Measurements from ENCODE around the gene PLA2G3.
"Not testable (repeated sequence)": the region's sequence is repeated elsewhere in the genome, so short reads cannot be mapped to it uniquely, and the experiment has no call there.

Gene PLA2G3

DNA sequence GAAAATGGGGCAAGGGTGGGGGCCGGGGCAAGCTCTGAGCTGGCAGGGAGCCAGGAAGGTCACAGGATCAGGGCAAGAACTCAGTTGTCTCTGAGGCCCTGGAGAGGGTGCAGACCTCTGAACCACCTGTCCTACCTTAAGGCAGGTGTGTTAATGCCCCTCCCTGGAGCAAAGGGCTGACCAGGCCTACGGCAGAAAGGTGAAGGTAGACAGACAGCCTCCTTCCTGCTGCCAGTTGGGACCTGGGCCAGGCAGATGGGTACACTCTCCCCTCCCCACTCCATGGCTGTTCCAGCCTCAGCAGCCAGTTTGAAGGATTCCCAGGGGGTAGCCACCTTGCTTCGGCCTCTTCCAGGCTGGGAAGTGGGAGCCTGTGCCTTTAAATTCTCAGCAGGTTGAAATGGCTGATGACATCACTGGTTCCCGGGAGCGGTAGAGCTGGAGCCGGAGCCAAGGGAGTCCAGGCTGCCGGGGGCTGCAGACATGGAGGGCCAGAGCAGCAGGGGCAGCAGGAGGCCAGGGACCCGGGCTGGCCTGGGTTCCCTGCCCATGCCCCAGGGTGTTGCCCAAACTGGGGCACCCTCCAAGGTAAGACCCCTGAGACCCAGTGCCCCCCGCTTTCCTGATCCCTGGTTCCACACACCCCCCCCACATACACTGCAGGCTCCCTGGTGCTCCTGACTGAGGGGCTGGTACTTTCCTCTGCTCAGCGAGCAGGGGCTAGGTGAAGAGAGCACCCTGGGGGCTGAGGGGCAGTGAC, 17.6 kb downstream of the PLA2G3 start, which contains the start of gene INPP5J:
Gene INPP5J, plus strand, starts transcription at position 435 of the 760 bp plus-strand sequence. Its CDS starts 49 bp downstream, at position 484.
- peak; percentile 15 for DNase-seq

DNA sequence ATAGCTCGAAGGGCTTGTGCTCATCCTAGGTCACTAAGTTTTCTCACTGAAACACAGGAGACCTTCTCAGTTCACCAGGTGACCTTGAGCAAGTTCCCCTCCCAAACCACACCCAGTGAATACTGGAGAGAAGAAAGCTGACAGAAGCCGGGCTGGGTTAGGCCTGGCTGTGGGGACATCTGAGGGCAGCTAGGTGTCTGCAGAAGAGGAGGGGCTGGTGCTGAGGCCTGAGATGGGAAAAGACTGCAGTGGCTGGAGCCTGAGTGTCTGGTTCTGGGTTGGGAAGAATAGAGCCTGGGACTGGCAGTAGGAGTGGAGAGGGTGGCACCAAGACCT, 18.1 kb downstream of the PLA2G3 start:
- DNase-seq = no peak

DNA sequence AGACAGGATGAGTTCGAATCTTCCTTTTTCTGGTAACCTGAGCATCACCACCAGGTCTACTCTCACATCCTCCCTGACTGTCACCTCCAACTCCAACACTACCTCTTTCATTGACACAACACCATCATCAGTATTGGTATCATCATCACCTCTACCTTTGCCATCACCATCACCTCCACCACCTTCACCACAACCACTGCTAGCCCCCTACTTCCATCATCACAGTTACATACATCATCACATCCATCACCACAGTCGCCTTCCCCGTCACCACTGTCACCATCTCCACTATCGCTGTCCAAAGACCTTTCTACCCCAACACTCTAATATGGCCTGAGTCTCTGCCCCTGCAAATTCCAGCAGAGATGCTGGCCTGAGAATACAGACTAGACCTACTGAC, 18.9 kb downstream of the PLA2G3 start:
- DNase-seq = no peak

DNA sequence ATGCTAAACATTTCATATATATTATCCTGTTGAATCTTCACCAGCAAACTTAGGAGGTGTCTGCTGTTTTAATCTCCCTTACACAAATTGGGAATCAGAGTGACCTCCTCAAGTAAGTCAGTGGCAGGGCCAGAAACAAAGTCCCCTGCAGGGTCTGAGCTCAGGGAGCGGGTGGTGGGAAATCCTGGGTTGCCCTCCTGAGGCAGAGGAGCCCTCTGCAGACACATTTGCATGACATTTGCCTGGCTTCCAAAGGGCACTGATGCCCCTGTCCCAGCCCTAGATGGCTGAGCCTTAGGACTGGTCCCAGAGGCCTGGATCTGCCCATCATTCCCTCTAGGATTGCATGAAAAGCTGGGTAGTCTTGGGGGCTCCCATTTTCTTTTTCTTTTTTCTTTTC, 19.7 kb downstream of the PLA2G3 start:
- DNase-seq = no peak

DNA sequence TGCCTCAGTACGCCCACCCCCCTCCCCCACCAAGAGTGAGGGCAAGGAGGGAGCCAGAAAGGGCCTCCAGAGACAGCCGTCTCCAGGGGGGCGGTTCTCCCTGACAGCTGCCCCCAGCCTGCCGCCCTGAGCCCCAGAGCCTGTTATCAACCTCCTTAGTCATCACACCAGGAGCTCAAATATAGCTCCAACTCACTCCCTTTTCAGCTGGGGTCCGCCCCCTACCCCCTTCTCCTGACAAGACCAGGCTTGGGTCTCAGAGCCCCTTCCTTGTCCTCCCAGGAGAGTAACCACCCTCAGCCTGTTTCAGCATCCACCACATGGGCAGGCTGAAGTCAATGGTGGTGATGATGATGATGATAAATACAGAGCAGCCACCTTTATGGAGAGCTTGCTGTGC, 20.1 kb downstream of the PLA2G3 start:
- DNase-seq = no peak

DNA sequence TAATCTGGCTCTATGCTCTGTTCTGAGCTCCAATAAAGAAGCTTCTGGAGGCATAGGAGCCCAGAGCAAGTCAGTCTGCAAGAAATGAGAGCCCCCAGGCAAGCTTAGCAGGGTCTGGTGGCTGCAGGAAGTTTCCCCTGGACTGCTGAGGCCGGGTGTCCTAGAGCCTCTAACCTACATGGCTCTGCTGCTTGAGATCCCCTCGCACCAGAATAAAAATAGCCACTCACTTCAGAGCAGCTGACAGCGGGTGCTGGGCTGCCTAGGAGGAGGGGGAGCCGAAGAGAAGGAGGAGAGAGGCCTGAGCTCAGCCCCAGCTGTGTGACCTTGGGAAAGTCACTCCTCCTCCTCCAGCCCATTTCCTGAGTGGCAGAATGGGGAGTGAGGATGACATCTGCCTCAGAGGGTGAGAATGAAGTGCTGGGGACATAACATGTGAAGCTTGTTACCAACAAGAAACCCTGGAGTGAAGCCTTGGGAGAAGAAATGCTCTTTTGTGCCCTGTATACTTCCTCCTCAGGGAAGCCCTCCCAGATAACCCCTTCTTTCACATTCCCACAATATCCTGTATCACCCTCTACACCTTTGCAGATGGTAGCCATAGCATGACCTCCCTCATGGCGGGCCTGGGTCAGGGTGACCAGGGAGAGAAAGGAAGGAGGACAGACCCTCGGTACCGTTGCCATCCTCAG, 21.1 kb downstream of the PLA2G3 start:
- DNase-seq = no peak

DNA sequence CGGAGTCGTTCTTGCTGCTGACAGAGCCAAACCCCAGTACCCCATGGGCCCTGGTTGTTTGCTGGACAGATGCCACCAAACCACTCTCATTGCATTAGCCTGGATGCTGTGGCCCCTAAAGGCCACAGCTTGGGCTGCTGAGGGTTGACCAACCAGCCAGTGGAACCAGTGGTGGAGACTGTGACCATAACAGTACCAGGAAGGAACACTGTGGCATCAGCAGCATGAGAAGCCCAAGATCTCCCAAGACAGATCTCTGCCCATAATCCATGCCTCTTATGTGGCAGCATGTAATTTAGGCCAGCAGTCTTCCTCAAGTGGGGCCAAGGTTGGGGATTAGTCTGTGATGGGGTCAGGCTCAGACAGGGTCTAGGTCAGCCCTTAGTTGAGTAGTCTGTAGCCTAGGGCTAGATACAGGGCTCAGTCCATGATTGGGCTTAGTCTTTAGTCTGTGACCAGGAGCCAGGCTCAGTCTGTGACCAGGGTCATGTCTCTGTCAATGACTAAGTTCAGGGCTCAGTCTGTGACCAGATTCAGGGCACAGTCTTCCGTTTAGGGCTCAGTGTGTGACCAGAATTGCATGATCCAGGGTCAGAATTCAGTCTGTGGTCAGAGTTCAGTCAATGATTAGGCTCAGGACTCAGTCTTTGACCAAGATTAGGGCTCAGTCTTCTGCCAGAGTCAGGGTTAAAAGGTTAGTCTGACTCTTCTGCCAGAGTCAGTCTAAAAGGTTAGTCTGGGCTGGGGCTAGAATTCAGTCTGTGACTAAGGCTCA, 22.1 kb downstream of the PLA2G3 start:
- DNase-seq = no peak

DNA sequence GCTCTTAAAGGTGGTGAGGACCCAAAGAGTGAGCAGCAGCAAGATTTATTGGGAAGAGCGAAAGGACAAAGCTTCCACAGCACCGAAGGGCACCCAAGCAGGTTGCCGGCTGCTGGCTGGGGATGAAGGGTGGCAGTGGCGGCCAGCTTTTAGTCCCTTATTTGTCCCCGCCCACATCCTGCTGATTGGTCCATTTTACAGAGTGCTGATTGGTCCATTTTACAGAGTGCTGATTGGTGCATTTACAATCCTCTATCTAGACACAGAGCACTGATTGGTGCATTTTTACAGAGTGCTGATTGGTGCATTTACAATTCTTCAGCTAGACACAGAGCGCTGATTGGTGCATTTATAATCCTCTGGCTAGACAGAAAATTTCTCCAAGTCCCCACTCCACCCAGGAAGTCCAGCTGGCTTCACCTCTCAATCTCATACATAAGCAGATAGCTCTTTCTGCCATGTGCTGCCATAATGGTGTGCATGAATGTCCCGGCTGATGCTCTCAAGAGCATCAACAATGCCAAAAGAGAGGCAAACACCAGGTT, 27.7 kb downstream of the PLA2G3 start:
- DNase-seq = not testable (repeated sequence)

DNA sequence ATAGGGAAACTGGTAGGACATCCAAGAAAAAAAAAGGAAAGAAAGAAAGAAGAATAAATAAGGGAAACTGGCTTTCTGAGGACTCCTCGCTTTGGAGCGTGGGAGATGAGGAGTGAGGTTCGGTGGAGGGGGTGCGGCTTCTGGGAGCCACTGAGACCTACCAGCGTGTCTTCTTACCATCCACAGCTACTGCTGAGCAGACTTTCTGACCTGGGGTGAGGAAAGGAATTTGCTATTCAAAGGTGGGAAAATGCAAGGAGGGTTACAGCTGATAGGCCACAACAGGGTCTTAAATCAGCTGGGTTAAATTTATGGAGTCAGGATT, 32.5 kb downstream of the PLA2G3 start:
- no peak for DNase-seq

DNA sequence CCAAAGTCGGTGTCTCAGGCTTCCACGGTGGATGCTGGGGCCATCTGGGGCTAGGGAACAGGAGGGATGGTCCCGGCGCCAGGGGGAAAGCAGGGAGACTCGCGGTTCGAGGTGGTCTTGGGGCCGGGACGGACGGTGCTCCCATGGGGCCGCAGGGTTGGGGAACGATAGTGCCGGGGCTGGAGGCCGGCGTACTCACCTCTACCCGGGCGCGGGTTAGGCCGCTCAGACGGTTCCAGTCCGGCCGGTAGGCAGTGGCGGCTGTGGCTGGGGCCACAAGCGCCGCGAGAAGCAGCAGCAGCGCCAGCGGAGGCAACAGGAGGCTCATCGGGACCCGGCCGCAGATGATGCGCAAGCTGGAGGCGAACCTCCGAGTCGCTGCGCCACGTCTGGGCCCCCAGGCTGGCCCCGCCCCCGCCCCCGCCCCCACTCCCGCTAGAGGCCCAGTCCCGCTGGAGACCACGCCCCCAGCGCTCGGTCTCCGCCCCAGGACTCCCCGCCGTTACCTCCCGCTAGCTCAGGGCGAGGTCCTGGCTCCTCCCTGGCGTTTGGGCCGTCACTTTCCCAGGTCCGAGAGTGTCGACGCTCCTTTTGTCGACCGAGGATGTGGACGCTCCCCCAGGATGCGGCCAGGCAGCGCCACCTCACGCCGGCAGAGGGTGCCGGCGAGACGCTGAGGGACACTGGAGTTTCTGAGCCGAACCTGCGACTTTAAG, 33.0 kb downstream of the PLA2G3 start, which contains the start of gene SELENOM:
Gene SELENOM, minus strand, starts transcription at position 391 of the 716 bp plus-strand sequence. Its CDS starts 63 bp downstream, at position 328.
- DNase-seq = peak; percentile 86

DNA sequence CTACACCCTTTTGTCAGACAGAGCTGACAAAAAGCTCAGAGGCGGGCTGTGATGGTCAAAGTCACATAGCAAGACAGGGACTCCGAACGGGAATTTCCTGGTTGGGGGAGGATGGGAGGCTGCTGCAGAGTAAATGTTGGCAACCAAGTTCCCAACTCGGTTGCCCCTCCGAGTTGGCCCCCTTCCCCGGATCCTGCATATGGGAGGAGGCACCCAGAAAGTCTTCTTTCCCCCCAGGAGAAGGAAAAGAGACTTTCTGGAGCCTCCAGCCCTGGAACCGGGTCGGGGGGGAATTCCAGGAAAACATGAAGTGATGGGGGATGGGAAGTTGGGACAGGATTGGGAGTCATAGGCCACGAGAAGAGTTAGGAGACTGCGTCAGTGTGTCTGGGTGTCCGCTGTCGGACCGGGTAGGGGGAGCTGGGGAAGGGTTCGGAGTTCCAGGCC, 33.6 kb downstream of the PLA2G3 start:
- no peak for DNase-seq

DNA sequence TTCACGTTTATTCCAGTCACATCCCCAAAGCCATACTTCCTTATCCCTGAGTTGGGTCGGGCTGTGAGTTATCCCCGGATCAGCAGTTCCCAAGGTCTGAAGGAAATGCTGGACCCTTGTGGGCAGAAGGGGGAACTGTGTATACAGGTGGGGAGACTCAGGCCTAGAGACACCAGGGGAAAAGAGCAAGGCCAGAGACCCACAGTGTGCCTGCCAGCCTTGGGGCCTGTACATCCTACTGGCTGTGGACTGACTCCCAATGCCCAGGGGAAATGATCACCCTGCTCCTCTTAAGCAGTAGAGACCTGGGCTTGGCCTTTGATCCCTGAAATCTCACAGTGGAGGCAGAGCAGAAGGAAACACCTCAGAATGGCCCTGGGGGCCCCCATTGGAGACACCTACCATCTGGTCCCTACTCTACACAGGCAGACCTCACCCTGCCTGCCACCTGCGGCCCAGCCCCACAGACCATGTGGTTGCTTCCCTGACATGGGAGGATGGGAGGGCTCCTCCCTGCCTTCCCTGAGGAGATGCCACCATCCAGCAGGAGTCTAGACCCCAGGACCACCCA, 34.2 kb downstream of the PLA2G3 start:
- no peak for DNase-seq

DNA sequence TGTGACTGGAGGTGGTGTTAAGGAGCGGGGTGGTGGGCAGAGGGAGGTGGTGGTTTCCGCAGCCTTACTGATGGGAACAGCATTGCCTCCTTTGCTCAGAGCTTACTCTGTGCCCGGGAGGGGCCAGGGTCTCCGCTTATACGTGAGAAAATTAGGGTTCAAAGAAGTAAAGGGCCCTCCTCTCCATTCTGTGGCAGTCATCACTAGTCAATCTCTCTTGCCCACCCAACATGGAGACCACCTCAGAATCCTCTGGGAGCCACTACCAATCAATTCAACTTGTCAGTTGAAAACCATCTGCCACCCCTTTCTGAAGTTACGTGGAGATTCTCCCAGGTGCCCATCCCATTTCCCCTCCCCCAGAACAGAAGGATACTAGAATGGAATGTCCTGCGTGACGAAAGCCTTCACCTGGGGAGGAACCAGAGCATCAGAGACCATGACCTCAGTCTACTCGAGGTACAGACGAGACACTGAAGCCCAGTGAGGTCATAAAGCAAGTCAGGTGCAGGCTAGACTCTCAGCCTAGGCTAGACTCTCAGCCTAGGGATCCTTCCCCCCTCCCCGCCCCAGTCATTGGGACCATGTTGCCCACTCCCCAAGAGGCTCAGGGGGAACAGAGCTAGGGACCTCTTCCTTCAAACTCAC, 34.9 kb downstream of the PLA2G3 start:
- no peak for DNase-seq

DNA sequence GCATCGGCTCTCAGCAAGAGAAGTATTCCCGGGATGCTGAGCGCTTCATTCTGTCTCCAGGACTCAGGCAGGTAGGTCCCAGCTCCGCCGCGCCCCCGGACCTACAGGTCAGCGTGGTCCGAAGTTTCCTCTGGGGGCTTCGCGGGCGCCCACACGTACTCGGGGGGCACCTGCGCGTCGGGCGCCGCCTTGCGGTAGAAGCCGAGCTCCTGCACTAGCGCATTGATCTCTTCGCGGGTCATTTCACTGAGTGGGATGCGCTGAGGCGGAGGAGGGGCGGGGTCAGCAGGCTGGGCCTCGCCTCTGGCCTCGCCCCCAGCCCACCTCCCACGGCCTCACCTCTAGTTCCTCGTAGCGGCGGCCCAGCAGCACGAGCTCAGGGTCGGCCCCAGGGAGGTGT, 35.4 kb downstream of the PLA2G3 start:
- DNase-seq = no peak

DNA sequence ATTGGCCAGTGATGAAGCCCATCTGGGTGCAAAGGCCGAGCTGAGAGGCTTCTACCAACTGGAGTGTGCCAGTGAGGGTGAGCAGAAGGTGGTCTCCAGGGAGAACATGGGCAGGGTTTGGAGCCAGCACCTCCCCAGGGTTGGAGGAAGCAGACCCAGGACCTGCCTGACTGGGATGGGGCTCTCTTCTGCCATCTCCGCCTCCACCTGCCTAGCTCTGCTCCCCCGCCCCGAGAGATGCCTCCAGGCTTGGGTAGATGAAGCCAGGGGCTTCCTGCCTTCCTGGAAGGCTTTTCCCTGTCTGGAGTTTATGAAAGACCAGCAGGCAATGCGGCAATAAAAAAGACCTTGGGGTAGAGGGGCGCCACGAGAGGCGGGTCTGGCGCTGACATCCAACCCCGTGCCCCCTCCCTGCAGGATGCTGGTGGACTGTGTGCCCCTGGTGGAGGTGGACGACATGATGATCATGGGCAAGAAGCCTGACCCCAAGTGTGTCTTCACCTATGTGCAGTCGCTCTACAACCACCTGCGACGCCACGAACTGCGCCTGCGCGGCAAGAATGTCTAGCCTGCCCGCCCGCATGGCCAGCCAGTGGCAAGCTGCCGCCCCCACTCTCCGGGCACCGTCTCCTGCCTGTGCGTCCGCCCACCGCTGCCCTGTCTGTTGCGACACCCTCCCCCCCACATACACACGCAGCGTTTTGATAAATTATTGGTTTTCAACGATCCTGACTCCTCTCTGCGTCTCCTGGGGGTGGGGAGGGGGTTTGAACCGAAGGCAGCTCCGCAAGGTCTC, 36.2 kb downstream of the PLA2G3 start:
- no peak for DNase-seq

DNA sequence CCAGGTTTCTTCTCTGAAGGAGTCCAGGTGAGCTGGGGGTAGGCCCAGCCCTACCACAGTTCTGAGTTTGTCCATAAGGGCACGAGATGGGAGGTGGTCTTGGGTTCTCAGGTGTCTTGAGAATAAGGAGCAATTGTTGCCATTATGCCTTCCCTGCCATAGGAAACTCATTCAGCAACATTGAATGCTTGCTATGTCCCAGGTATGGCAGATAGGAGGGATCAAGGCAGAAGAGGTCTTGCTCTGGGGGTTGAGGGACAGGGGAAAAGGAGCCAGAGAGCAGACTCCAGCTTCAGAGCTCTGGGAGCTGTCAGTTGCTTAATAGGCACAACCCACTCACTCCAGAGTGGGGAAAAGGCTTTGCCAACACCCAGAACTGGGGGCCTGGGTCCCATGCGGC, 37.2 kb downstream of the PLA2G3 start:
- no peak for DNase-seq

DNA sequence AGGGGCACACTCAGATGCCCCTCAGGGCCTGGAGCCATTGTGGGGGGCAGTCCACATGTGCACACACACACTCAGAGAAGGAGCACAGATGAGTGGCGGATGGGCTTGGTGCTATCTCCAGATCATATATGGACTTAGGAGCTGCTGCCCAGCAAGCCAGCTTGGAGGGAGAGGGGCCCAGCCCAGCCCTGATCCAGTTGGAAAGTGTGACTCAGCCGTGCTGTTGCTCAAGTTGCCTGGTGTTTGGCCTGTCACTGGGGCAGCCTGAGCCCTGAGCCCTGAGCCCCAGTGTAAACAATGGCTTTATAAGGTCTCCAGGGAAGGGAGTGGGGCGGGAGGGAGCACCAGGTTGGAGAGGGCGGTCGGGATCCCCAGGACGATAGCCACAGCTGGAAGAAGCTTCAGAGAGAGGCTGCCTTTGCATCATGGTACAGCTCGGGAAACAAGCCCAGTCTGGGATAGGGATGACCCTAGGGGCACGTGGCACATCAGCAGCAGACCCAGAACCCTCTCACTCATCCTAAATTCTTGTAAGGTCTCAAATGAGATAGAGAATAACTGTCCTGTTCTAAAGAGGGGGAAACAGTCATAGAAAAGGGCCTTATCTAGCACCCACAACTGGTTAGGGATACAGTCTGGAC, 37.7 kb downstream of the PLA2G3 start:
- DNase-seq = no peak

DNA sequence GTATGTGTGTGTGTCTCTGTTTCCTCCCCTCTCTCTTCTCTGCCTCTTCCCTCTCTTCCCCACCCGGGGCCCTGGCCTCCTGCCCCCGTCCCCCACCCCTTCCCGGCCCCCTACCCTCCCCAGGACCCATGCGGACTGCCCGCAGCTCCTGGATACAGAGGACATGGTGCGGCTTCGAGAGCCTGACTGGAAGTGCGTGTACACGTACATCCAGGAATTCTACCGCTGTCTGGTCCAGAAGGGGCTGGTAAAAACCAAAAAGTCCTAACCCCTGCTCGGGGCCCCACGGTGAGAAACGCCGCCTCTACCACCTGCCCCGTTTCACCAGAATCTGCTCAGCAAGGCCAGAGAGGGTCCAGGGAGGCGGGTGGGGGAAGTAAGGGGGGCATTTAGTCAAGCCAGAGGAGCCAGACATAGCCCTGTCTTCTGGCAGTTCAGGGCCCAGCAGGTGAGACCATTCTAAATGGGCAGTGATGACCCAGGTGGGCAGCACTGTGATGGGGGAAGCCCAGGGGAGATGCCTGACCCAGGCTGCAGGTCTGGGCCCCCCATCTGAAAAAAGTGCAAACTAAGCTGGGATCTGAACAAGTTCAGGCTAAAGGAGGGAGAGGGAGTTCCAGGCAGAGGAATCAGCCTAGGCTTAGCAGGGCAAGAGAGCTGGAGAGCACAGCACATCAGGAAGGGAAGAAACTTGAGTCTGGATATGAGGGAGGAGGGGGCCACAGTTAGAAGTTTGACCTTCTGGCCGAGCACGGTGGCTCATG, 39.4 kb downstream of the PLA2G3 start:
- DNase-seq = no peak

Measured in DMS 273 treated with DMSO at 0.1 percent for 48 hours (cell line).